GM19025 (cell line): ENCODE measurements around the gene BTG1.
"Not testable (repeated sequence)": the region's sequence is repeated elsewhere in the genome, so short reads cannot be mapped to it uniquely, and the experiment has no call there.

Source experiments
- ATAC-seq: cut with Tn5 transposase; IDR thresholded peaks from one replicate; pipeline ENCODE4 v1.9.1; 2021; ENCODE audit warnings: mild to moderate bottlenecking, low read depth, moderate library complexity; ENCODE audit not compliant: unreplicated experiment

Gene BTG1

GRCh38 chr12:92105676-92106075 lies 40.0 kb downstream of the BTG1 start:
- ATAC-seq, result no peak

- no peak for ATAC-seq
Observed at GRCh38 chr12:92105110-92105509, 40.5 kb downstream of the BTG1 start.

- no peak for ATAC-seq
Observed at GRCh38 chr12:92102606-92103005, 43.0 kb downstream of the BTG1 start.

- no peak for ATAC-seq
Observed at GRCh38 chr12:92098594-92099380, 46.9 kb downstream of the BTG1 start.

- ATAC-seq, result no peak
Observed at GRCh38 chr12:92096346-92097136, 49.1 kb downstream of the BTG1 start.

GRCh38 chr12:92094751-92095161 lies 50.9 kb downstream of the BTG1 start:
- no peak for ATAC-seq

- ATAC-seq, result not testable (repeated sequence)
Observed at GRCh38 chr12:92094301-92094700, 51.3 kb downstream of the BTG1 start.
